HCT116 (cell line): ENCODE measurements around the gene DERL3. TPM values are rescaled to one million over a fixed set of nuclear protein-coding genes. Genes with fewer than 3 reads are reported as not detected.

Experiments used
- ATAC-seq: fragments of 200-7000 bp; cut with Tn5 transposase; 2 replicates; pipeline ENCODE4 v1.9.1; 2020; ENCODE audit warnings: mild to moderate bottlenecking, moderate library complexity
- BruUV-seq: library from RNA; stranded (reverse); fragments of 400-500 nt; replicated peaks from 2 replicates; lab custom pipeline; 2021; lab: Mats Ljungman, UMichigan
- CTCF ChIA-PET: fragments of 300-600 bp; sonication (Branson Sonifier 250); formaldehyde crosslinking; loops from one replicate; lab custom pipeline; 2021; ENCODE audit warnings: antibody characterized with exemption; lab: Charles Lee
- POLR2A ChIA-PET: fragments of 300-600, 350-600 bp; sonication (Branson Sonifier 250); formaldehyde crosslinking; loops from one replicate; lab custom pipeline; 2021; ENCODE audit warnings: antibody characterized with exemption; lab: Charles Lee
- RAD21 ChIA-PET, 2 experiments: fragments of 300-600 bp; sonication (Branson Sonifier 250); formaldehyde crosslinking; loops; one replicate each; lab custom pipeline; 2023; ENCODE audit warnings: low total read pairs in 2 of 2; ENCODE audit not compliant: uncharacterized antibody in 2 of 2, unreplicated experiment in 2 of 2, low non-redundant PET in 1 of 2; lab: Charles Lee
- DNase-seq: peaks from one replicate; pipeline ENCODE4 v3.0.0-alpha.2; 2010; ENCODE audit warnings: low read depth, low spot score
- H2AFZ ChIP-seq: fragments of 200-600 bp; shearing (Covaris generic), sonication (generic); 2 replicates; pipeline ENCODE4 v1.6.1; 2017; ENCODE audit warnings: low read depth, mixed run types, mixed read lengths, antibody characterized with exemption, low read length; ENCODE audit not compliant: poor library complexity, severe bottlenecking
- H3K27ac ChIP-seq: 2 replicates; pipeline ENCODE4 v1.5.1; 2012; ENCODE audit warnings: low read depth, low read length
- H3K27me3 ChIP-seq: fragments of 200-600 bp; sonication (generic); 2 replicates; pipeline ENCODE4 v1.6.1; 2016; ENCODE audit warnings: mixed run types, low read length, mixed read lengths; ENCODE audit not compliant: insufficient read depth
- H3K36me3 ChIP-seq, 2 experiments: fragments of 200-500 bp in 1 of 2; fragments of 200-600 bp in 1 of 2; sonication (Bioruptor generic) in 1 of 2; sonication (generic) in 1 of 2; 2 replicates each; pipeline versions ENCODE4 v1.5.1 to v1.6.1; 2014 to 2016; ENCODE audit warnings: low read length in 2 of 2, inconsistent platforms in 1 of 2, mixed read lengths in 1 of 2, mixed run types in 1 of 2; ENCODE audit not compliant: insufficient read depth in 2 of 2, control insufficient read depth in 1 of 2
- H3K4me1 ChIP-seq, 2 experiments: fragments of 200-600 bp in 1 of 2; sonication (generic) in 1 of 2; 2 replicates each; pipeline versions ENCODE4 v1.5.1 to v1.6.1; 2012 to 2017; ENCODE audit warnings: low read length in 2 of 2, inconsistent platforms in 1 of 2, mild to moderate bottlenecking in 1 of 2, mixed read lengths in 1 of 2, mixed run types in 1 of 2, moderate library complexity in 1 of 2; ENCODE audit not compliant: insufficient read depth in 2 of 2, control insufficient read depth in 1 of 2
- H3K4me2 ChIP-seq: fragments of 200-600 bp; sonication (generic); 2 replicates; pipeline ENCODE4 v1.6.1; 2017; ENCODE audit warnings: mixed run types, low read length, mixed read lengths
- H3K4me3 ChIP-seq, 2 experiments: fragments of 200-600 bp in 1 of 2; sonication (generic) in 1 of 2; replicated peaks in 1 of 2; 2 replicates each; pipeline ENCODE4 v1.5.1; 2011 to 2016; ENCODE audit warnings: low read length in 2 of 2, control low read depth in 1 of 2, low read depth in 1 of 2, mild to moderate bottlenecking in 1 of 2, mixed read lengths in 1 of 2, mixed run types in 1 of 2
- H3K79me2 ChIP-seq: fragments of 200-600 bp; sonication (generic); 2 replicates; pipeline ENCODE4 v1.6.1; 2017; ENCODE audit warnings: mild to moderate bottlenecking, mixed run types, low read length, moderate library complexity, mixed read lengths; ENCODE audit not compliant: insufficient read depth
- H3K9ac ChIP-seq: fragments of 200-600 bp; sonication (generic); 2 replicates; pipeline ENCODE4 v1.6.1; 2016; ENCODE audit warnings: low read length, mixed read lengths
- H3K9me2 ChIP-seq: fragments of 200-600 bp; sonication (generic), shearing (Covaris generic); 2 replicates; pipeline ENCODE4 v1.6.1; 2017; ENCODE audit warnings: mixed run types, mild to moderate bottlenecking, moderate library complexity; ENCODE audit not compliant: insufficient read depth
- H3K9me3 ChIP-seq, 2 experiments: fragments of 200-500 bp in 1 of 2; fragments of 200-600 bp in 1 of 2; sonication (Bioruptor generic) in 1 of 2; sonication (generic) in 1 of 2; 2 replicates each; pipeline ENCODE4 v1.6.1; 2014 to 2017; ENCODE audit warnings: low read length in 2 of 2, mixed read lengths in 2 of 2, inconsistent platforms in 1 of 2, low read depth in 1 of 2, mild to moderate bottlenecking in 1 of 2, mixed run types in 1 of 2, moderate library complexity in 1 of 2; ENCODE audit not compliant: control insufficient read depth in 1 of 2, insufficient read depth in 1 of 2
- H4K20me1 ChIP-seq: fragments of 200-600 bp; sonication (generic), shearing (Covaris generic); 2 replicates; pipeline ENCODE4 v1.6.1; 2017; ENCODE audit warnings: mixed run types, mild to moderate bottlenecking, moderate library complexity; ENCODE audit not compliant: insufficient read depth
- CTCF ChIP-seq, 3 experiments: fragments of 200-600 bp in 1 of 3; sonication (generic) in 1 of 3; IDR thresholded peaks in 2 of 3; conservative IDR thresholded peaks in 1 of 3; 2 replicates each; pipeline ENCODE4 v1.5.1; 2012 to 2017; ENCODE audit warnings: low read depth in 2 of 3, low read length in 2 of 3, antibody characterized with exemption in 1 of 3, borderline replicate concordance in 1 of 3, control low read depth in 1 of 3, mild to moderate bottlenecking in 1 of 3, mixed read lengths in 1 of 3, mixed run types in 1 of 3, moderate library complexity in 1 of 3; ENCODE audit not compliant: insufficient read depth in 1 of 3
- ELF1 ChIP-seq: IDR thresholded peaks from 2 replicates; pipeline ENCODE4 v1.6.1; 2012; ENCODE audit warnings: low read depth, borderline replicate concordance
- JUND ChIP-seq: IDR thresholded peaks from 2 replicates; pipeline ENCODE4 v1.6.1; 2012
- POLR2A ChIP-seq: IDR thresholded peaks from 2 replicates; pipeline ENCODE4 v1.7.0; 2011; ENCODE audit warnings: borderline replicate concordance; ENCODE audit not compliant: insufficient read depth, insufficient read length; ENCODE audit errors: extremely low read depth
- RAD21 ChIP-seq: IDR thresholded peaks from 2 replicates; pipeline ENCODE4 v1.6.1; 2012; ENCODE audit warnings: low read depth, mild to moderate bottlenecking
- REST ChIP-seq: IDR thresholded peaks from 2 replicates; pipeline ENCODE4 v1.6.1; 2012; ENCODE audit warnings: low read depth
- SIN3A ChIP-seq: IDR thresholded peaks from 2 replicates; pipeline ENCODE4 v1.6.1; 2012; ENCODE audit warnings: low read depth
- SP1 ChIP-seq: IDR thresholded peaks from 2 replicates; pipeline ENCODE4 v1.6.1; 2012; ENCODE audit warnings: low read depth
- YY1 ChIP-seq: IDR thresholded peaks from 2 replicates; pipeline ENCODE4 v1.6.1; 2011; ENCODE audit warnings: low read length, low read depth, moderate library complexity, mild to moderate bottlenecking; ENCODE audit not compliant: insufficient replicate concordance; ENCODE audit errors: extremely low read depth
- ZFX ChIP-seq: fragments of 450-650 bp; IDR thresholded peaks from 2 replicates; pipeline ENCODE4 v1.6.1; 2017
- ZNF274 ChIP-seq: fragments of 200-500 bp; sonication (Bioruptor generic); IDR thresholded peaks from 2 replicates; pipeline ENCODE4 v1.6.1; 2014; ENCODE audit warnings: mild to moderate bottlenecking, low read depth, low read length, inconsistent platforms
- intact Hi-C: fragments of 100-400 bp; cut with micrococcal nuclease; formaldehyde crosslinking; loops from 2 replicates; pipeline ENCODE4 v1.10.0; 2022
- total RNA-seq: library from RNA; stranded (reverse); gene quantifications from one replicate; pipeline ENCODE4 v1.2.1, GENCODE V29; 2021; ENCODE audit not compliant: unreplicated experiment
- TF ChIP-seq, protein P1 (sequence below): IDR thresholded peaks from 2 replicates; pipeline ENCODE4 v1.6.1; 2012

DERL3 gene
- total RNA-seq, 1 experiment from 2014 or later = not detected

DNA sequence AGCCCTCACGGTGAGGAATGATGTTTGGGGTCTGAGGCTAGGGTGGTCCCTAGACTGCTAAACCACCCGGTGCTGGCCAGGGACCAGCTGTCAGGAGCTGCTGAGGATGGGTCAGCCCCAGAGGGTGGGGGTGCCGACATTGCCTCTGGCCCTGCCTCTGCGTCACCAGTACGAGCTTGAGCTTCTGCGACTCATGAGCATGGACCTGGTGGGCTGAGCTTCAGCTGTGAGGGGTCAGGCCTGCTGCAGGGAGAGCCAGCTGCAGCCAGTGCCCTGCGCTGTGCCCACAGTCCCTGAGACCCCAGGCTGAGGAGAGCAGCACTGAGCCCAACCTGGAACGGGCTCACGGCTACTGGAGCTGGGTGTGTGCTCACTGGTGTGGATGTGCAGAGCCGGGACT lies 7.0 kb downstream of the DERL3 start:
- TF ChIP-seq SIN3A (no peak), REST (no peak), YY1 (no peak), ELF1 (no peak), JUND (no peak), ZNF274 (no peak), CTCF (IDR thresholded peaks at IDR 0.05 in 2 of 3, conservative IDR thresholded peaks at IDR 0.05 in 1 of 3; ENCODE audit: borderline replicate concordance in 1 of 3, insufficient read depth in 1 of 3, low read depth in 2 of 3, low read length in 2 of 3) (no peak), ZFX (no peak), POLR2A (no peak), SP1 (no peak), RAD21 (no peak)
- TF ChIP-seq, protein P1, sequence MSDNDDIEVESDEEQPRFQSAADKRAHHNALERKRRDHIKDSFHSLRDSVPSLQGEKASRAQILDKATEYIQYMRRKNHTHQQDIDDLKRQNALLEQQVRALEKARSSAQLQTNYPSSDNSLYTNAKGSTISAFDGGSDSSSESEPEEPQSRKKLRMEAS = no peak
- POLR2A ChIA-PET = no interaction called here
- DNase-seq (no peak), ATAC-seq (no peak)
- intact Hi-C loops = no loop called here
- Histone ChIP-seq H2AFZ (no peak overlapping the region), H3K4me2 (no peak overlapping the region), H3K9ac (no peak overlapping the region), H3K9me2 (no peaks in the 10 kb centered on the region), H4K20me1 (no peaks in the 10 kb centered on the region), H3K4me1 (no peaks in the 10 kb centered on the region), H3K79me2 (no peaks in the 10 kb centered on the region; the same call in 1 of the 2 replicates), H3K36me3 (peaks cover 9 to 13% of the 10 kb centered on the region in 2 experiments; a peak in 3 of 4 replicates), H3K4me3 (no peak overlapping the region), H3K9me3 (no peaks in the 10 kb centered on the region), H3K27ac (no peak overlapping the region), H3K27me3 (no peaks in the 10 kb centered on the region)
- no TSS peak for BruUV-seq
- RAD21 ChIA-PET = no interaction called here
- CTCF ChIA-PET = no interaction called here
